Vagina (tissue), 2 donors: Measurements from ENCODE around the gene PDCD1LG2. TPM values are rescaled to one million over a fixed set of nuclear protein-coding genes. Genes with fewer than 3 reads are reported as not detected.
"Not testable (repeated sequence)": the region's sequence is repeated elsewhere in the genome, so short reads cannot be mapped to it uniquely, and the experiment has no call there.

ENCODE experiments used
- DNase-seq, 2 donors: peaks; one replicate each; pipeline ENCODE4 v3.0.0-alpha.2; 2017; ENCODE audit errors: extremely low spot score in 2 of 2
- H3K27ac ChIP-seq: fragments of 200-600 bp; sonication (generic); one replicate; pipeline ENCODE4 v1.5.1; 2019
- H3K27me3 ChIP-seq: fragments of 200-600 bp; sonication (generic); one replicate; pipeline ENCODE4 v1.5.1; 2019
- H3K36me3 ChIP-seq, 2 donors: fragments of 200-600 bp; sonication (generic); one replicate each; pipeline ENCODE4 v1.5.1; 2017 to 2019
- H3K4me1 ChIP-seq: fragments of 200-600 bp; sonication (generic); one replicate; pipeline ENCODE4 v1.5.1; 2019
- H3K4me3 ChIP-seq, 2 donors: fragments of 200-600 bp; sonication (generic); 1 replicate in 1 of 2; 2 replicates in 1 of 2; pipeline ENCODE4 v1.5.1; 2016 to 2019
- H3K9me3 ChIP-seq: fragments of 200-600 bp; sonication (generic); one replicate; pipeline ENCODE4 v1.5.1; 2019
- CTCF ChIP-seq, 3 experiments: fragments of 450-650 bp in 2 of 3; fragments of 200-600 bp in 1 of 3; sonication (generic) in 1 of 3; IDR thresholded peaks; one replicate each; pipeline ENCODE4 v1.5.1; 2017 to 2019; ENCODE audit warnings: antibody characterized with exemption in 3 of 3, mild to moderate bottlenecking in 2 of 3, moderate library complexity in 2 of 3
- POLR2A ChIP-seq, 2 donors: fragments of 450-650 bp; IDR thresholded peaks; one replicate each; pipeline ENCODE4 v1.6.1; 2017; ENCODE audit warnings: antibody characterized with exemption in 2 of 2, mild to moderate bottlenecking in 2 of 2, moderate library complexity in 2 of 2
- POLR2AphosphoS5 ChIP-seq, 2 donors: sonication (generic); formaldehyde crosslinking; IDR thresholded peaks; one replicate each; pipeline ENCODE4 v1.9.0; 2017; ENCODE audit warnings: antibody characterized with exemption in 2 of 2, mild to moderate bottlenecking in 2 of 2, low read depth in 1 of 2; ENCODE audit not compliant: insufficient read depth in 1 of 2
- intact Hi-C: fragments of 100-400 bp; cut with DNase I; formaldehyde crosslinking; loops from one replicate; pipeline ENCODE4 v1.15.1; 2023
- total RNA-seq: library from RNA; depleted of rRNA; stranded (reverse); fragments of >200 nt; gene quantifications from one replicate; pipeline ENCODE4 v1.2.3, GENCODE V29; 2016

Gene PDCD1LG2
- total RNA-seq, 1 donor from 2014 or later, result 1.2 TPM

- H3K27me3 ChIP-seq, result no peaks in the 10 kb centered on the region
- H3K27ac ChIP-seq, result no peak overlapping the region
- intact Hi-C loops, result no loop called here
- TF ChIP-seq POLR2A (IDR thresholded peaks at IDR 0.05), result no peak
- TF ChIP-seq CTCF (IDR thresholded peaks at IDR 0.05), result no peak
- TF ChIP-seq POLR2AphosphoS5 (IDR thresholded peaks at IDR 0.05; ENCODE audit: insufficient read depth in 1 of 2, low read depth in 1 of 2), result no peak
- no peaks in the 10 kb centered on the region for H3K36me3 ChIP-seq
- no peaks in the 10 kb centered on the region for H3K9me3 ChIP-seq
- H3K4me1 ChIP-seq, result no peaks in the 10 kb centered on the region
- no peak for DNase-seq
- no peak overlapping the region for H3K4me3 ChIP-seq
These were observed 39.5 kb upstream of the PDCD1LG2 start for GRCh38 chr9:5470816-5471215.

- intact Hi-C loops, H3K4me3 ChIP-seq, H3K9me3 ChIP-seq, H3K27ac ChIP-seq, DNase-seq, H3K27me3 ChIP-seq, H3K36me3 ChIP-seq, H3K4me1 ChIP-seq: not testable (repeated sequence)
These were observed 34.7 kb upstream of the PDCD1LG2 start for GRCh38 chr9:5475611-5476010.

GRCh38 chr9:5478206-5478605 is 32.1 kb upstream of the PDCD1LG2 start:
- no peak overlapping the region for H3K4me3 ChIP-seq
- no peaks in the 10 kb centered on the region for H3K4me1 ChIP-seq
- no peaks in the 10 kb centered on the region for H3K36me3 ChIP-seq
- no peak overlapping the region for H3K27ac ChIP-seq
- no peaks in the 10 kb centered on the region for H3K9me3 ChIP-seq
- intact Hi-C loops, result no loop called here
- no peaks in the 10 kb centered on the region for H3K27me3 ChIP-seq
- TF ChIP-seq CTCF (IDR thresholded peaks at IDR 0.05) (no peak), POLR2A (IDR thresholded peaks at IDR 0.05) (no peak), POLR2AphosphoS5 (IDR thresholded peaks at IDR 0.05; ENCODE audit: insufficient read depth in 1 of 2, low read depth in 1 of 2) (no peak)
- no peak for DNase-seq

- TF ChIP-seq POLR2AphosphoS5 (IDR thresholded peaks at IDR 0.05; ENCODE audit: insufficient read depth in 1 of 2, low read depth in 1 of 2) (no peak), POLR2A (IDR thresholded peaks at IDR 0.05) (no peak), CTCF (IDR thresholded peaks at IDR 0.05) (no peak)
- intact Hi-C loops, result no loop called here
- Histone ChIP-seq H3K9me3 (no peaks in the 10 kb centered on the region), H3K27me3 (no peaks in the 10 kb centered on the region), H3K4me3 (no peak overlapping the region), H3K4me1 (no peaks in the 10 kb centered on the region), H3K36me3 (no peaks in the 10 kb centered on the region), H3K27ac (no peak overlapping the region)
- DNase-seq, result no peak
These were observed 30.2 kb upstream of the PDCD1LG2 start for GRCh38 chr9:5479994-5480694.

- no peaks in the 10 kb centered on the region for H3K27me3 ChIP-seq
- H3K4me3 ChIP-seq, result no peak overlapping the region
- no peaks in the 10 kb centered on the region for H3K4me1 ChIP-seq
- no peak for DNase-seq
- TF ChIP-seq POLR2A (IDR thresholded peaks at IDR 0.05), result no peak
- no peak for TF ChIP-seq POLR2AphosphoS5 (IDR thresholded peaks at IDR 0.05; ENCODE audit: insufficient read depth in 1 of 2, low read depth in 1 of 2)
- TF ChIP-seq CTCF (IDR thresholded peaks at IDR 0.05), result no peak
- H3K9me3 ChIP-seq, result no peaks in the 10 kb centered on the region
- H3K36me3 ChIP-seq, result no peaks in the 10 kb centered on the region
- intact Hi-C loops, result no loop called here
- H3K27ac ChIP-seq, result no peak overlapping the region
These were observed 29.4 kb upstream of the PDCD1LG2 start for GRCh38 chr9:5480919-5481318.
